ENCODE results near the gene CEP41.

Gene CEP41, protein sequence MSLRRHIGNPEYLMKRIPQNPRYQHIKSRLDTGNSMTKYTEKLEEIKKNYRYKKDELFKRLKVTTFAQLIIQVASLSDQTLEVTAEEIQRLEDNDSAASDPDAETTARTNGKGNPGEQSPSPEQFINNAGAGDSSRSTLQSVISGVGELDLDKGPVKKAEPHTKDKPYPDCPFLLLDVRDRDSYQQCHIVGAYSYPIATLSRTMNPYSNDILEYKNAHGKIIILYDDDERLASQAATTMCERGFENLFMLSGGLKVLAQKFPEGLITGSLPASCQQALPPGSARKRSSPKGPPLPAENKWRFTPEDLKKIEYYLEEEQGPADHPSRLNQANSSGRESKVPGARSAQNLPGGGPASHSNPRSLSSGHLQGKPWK

DNA sequence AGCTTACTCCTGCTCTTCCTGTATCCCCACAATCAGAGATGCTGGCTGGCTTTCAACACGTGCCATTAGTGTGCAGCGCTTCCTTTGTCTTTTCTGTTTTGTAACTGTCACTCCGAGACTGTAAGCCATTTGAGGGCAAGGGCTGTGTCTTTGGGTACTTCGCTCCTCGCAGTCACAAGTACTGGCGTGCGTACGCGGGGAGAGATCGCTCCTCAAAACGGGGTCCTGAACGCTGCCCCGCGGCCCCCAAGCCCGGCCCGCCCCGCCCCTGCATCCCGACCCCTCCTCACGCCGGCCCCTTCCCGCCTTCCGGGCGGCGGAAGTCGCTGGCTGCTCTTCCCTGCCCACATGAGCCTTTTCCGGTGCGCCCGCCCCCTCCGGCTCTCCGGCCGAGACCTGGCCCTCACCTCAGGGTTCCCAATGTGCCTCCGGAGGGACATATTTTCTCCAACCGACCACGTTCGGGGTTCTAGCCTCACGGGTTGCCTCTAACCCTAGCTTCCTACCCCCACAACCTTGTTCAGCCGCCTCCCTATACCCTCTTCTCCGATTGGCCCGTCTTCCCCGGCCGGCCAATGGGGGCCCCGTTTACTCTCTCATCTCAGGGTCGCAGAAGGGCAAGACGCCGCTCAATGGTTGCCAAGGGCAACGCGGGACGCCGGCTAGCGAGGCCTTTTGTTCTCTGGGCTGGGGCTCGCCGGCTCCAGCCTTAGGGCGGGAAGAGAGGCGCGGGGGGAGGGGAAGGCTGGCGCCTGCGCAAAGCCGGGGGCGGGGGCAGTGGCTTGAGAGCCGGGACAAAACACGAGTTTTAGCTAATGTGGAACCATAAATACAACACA lies at the start of gene CEP41:
Gene CEP41 (minus strand): TSS at position 490 of the 839 bp plus-strand sequence. CDS start 50 bp downstream, at position 440.
- peak; percentile 78 to 87 for DNase-seq

DNA sequence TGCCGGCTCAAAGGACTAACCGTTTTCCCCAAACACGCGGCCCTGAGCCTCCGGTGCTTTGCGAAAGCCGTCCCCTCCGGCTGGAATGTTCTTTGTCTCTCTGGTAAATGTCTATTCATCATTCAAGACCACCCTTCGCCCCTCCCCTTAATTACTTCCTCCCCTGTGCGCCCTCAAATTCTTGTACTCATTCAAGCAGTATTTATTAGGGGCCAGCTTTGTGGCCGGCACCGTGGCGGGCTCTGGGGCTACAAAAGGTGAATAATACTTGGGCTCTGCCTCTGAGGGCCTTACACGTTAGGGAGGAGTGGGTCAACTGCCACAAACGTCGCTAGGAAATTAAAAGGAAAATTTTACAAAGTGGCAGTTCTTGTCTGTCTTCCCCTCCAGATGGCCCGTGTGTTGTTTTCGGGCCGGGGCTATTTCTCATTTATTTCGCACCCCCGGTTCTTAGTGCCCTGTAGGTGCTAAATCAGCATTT lies 49.5 kb upstream of the CEP41 start:
- no peak for DNase-seq

DNA sequence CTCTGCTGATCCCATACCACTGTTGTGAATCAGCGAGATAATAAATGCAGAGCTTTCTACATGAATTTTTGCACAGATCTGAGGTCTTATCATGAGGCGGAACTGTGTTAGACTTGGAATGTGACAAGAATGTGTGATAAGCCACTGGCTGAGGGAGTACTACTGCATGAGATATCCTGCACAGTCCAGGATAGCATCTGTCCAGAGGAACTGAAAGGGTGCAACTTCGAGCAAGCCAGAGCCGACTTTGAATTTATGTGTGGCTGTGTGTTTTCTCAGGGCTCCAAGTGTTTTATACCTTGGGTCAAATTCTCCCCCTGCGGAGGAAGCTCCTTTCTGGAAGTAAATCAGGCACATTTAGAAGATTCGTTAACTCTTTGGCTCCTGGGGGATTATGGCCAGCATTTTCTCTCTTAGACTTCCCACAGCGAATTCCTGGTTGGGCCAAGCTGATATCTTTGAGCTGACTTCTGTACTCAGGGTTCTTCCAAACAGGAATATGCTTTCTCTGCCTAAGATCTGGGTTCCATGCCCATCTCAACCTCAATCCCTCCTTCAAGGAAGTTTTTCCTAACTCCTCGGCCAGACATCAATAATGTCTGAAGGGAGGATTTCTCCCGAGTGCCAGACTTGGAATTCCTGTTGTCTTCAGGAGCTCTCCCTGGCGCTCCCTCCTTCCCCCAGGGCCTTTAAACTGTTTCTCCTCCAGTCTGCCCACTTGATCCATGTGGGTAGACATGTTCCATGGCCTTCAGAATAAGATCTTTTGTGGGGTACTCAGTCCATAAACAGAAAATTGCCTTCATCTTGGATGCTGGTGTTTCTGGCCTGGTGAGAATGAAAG lies 48.5 kb upstream of the CEP41 start:
- DNase-seq = no peak

DNA sequence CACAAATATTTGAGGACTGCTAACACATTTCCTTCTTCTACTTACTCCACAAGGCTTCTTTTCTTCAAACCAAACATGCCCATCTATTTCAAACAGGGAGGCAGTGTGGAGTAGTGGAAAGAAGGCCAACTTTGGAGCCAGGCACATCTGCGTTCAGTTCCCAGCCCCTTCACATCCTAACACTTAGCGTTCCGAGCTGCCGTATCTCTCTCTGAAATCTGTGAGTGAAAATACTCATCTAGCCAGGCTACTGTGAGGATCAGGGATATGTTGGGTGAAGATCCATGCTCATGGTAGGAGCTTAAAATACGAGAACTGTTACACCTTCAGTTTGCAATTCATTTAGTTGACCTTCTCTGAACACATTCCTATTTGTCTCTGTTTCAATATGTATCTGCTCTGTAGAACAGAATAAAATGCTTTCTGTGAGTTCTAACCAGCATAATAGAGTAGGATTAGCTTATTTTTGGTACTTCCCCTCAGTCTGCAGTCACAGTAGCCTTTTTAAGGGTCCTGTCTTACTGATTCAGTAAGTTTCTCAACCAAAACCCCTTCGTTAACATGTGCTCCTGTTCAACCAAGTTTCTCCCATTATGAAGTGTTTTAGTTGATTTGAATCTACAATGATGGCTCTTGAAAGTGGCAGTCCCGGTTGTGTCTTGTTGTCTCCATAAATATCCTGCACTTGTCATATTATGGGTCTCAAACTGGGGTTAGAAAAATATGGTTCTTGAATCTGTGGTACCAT lies 47.8 kb upstream of the CEP41 start:
- DNase-seq = no peak

DNA sequence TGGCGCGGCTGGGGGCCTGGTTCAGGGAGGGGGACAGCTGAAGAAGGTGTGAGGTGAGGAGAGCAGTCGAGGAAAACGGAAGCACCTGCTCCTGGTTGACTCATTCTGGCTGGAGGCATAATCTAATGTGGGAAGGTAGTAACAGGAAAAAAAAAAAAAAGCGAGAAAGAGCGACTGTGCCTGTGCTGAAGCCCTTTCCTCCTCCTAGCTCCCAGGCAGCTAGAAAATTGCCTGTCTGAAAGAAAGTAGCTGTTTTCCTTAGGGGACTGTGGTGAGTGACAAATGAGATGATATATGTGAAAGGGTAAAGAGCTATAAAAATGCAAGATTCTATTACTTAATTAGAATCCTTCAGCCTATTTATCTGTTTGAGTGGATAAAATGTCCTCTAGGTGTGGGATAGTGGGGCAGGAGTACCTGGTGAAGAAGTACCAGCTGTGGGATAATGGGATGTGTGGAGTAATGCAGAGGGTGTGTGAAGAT lies 46.2 kb upstream of the CEP41 start:
- DNase-seq = no peak

DNA sequence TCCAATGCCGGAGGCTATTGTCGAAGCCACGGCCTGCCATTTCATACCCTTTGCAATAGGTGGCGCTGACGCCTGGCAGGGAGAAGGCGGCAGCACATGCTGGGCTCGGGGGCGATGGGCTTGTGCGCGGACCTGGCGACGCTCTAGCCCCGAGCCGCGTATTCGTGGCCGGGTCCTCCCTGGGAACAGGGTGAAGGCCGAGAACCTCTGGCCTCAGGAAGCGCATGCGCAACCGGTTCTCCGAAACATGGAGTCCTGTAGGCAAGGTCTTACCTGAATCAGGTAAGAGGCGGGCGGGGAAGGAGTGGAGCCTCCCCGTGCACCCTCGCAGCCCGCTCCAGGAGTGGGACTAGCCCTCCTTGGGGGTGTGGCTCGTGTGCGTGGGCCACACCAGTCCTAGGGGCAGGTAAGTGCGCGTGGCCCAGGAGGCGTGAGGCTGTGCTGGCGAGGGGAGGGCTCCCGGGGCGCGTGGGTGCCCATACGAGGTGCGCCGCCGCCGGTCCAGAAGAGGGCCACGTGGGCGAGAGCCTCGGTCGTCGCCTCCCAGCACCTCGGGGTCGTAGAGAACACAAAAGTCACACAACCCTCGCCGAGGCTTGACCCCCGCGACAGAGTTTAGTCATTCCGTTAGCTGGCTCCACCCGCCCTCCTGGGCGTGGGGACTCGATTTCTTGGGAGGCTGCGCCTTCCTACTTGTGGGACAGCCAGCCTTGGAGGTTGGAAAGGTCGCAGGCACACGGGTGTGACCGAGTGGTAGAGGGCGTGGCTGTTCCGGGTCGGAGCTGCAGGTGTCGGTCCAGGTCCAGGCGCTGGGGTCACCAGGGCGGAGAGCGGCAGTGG lies 45.5 kb upstream of the CEP41 start:
- DNase-seq = peak in 1 of 2 experiments; percentile 16

DNA sequence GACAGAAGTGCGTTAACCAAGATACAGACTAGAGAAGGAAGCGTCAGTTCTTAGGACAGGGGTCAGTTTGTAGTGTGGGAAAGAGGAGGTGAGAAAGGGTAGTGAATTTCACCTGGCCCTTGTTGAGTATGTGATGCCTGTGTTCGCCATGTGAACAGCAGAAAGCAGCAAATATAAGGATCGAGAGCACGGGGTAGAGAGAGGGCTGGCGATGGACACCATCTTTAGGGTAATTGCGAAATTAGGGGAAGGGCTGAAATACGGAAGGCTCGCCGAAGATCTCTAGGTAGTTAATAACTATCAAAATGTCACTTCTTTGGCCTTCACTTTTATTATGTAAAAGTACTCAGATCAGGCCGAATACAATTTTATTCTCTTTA lies 44.9 kb upstream of the CEP41 start:
- DNase-seq = no peak

DNA sequence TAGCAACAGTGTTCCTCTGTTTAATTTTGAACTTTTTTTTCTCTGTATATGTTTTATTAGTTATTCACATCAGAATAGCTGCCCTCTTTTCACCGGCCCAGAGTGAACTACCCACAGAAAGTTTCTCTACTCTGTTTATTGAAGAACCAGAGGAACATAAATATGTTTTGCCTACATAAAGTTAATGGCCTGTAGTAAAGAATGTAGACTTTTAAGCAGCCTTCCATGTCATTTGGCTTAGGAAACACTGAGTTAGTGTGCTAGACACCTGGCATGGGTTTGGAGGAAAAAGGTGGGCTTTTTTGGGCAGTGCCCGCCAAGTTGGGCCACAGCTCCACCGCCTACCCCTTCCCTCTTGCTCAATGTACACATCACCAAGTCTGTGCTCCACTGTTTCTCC lies 42.2 kb upstream of the CEP41 start:
- no peak for DNase-seq

DNA sequence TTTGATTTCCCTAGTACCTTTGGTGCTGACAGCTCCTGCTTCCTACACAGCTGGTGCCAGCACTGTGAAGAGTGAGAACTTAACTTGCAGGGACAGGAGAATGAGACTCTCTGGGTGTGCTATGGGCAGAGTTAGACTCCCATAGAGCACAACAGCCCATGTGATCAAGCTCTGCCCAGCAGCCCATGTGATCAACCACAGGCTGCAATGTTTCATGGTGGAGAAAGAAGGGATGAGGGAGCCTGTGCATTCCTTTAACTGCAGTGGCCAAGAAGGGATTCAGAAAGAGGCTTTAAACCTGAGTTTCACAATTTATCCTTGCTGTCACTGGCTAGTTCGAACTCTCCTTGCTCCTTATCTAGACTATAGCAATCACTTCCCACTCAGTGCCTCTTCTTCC lies 41.1 kb upstream of the CEP41 start:
- no peak for DNase-seq

DNA sequence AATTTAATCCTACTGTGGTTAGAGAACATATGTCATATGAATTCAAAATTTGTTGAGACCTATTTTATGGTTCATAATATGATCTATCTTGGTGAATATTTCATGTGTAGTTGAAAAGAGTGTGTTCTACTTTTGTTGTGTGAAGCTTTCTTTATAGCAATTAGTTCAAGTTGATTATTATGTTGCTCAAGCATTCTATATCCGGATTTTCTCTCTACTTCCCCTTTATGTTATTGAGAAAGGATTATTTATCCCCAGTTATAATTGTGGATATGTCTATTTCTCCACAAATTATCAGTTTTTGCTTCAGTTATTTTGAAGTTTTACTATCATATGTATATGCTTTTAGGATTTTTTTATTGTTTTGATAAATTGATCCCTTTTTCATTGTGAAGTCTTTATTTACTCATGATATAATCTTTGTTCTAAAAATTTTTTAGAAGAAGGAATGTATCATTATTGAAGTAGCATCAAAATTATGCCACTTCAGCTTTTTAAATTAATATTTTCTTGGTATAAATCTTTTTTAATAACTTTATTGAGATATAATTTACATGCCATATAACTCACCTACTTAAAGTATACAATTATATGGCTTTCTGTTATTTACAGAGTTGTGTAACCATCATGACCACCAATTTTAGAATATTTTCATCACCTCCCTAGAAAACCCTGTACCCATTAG lies 39.0 kb upstream of the CEP41 start:
- no peak for DNase-seq

DNA sequence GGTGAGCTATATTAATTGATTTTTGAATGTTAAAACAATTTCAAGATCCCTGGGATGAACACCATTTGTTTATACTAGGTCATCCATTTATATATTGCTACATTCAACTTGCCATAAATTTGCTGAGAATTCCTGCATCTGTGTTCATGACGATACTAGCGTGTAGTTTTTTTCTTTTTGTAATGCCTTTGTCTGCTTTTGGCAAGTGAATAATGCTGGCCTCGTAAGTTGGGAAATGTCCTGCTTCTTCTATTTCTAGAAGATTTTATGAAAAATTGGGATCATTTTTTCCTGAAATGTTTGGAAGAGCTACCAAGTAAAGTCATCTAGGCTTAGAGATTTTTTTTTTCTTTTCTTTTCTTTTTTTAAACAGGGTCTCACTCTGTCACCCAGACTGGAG lies 38.2 kb upstream of the CEP41 start:
- DNase-seq = no peak

DNA sequence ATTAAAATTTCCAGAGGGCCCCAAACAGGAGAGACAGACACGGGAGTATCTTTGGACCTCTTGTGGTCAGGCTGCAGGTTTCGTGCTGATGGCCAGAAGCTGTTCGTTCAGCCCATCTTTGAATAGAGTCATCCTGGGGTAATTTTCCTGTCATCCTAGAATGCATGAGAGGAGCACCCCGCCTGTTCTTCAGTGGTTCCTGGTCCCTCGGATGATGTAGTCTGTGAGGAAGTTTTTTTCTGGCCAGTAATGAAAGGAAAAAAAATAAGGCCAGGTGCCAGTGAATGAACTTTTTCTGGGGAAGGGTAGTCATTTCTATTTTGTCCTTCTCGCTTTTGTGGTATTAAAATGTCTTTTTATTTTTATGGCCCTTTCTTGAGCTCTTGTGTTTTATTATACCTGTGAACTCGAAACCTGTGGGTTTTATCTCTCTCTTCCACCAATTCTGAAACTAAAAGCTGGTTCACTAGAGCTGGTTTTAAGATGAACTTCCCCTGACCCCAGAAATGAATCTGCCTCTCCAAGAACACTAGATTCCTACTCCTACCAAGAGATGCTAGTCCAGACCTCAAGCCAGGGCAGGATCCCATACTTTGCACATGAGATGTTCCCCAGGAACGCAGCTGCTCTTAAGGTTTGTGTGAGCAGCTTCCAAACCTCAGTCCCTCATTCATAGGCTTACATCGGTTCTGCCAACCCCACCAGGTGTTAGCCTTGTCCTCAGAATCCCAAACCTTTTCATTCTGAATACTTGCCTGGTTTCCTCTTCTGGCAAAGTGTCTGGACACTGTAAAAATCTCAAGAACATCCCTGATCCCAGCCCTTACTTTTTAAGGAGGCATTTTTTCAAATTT lies 35.7 kb upstream of the CEP41 start:
- DNase-seq = no peak

DNA sequence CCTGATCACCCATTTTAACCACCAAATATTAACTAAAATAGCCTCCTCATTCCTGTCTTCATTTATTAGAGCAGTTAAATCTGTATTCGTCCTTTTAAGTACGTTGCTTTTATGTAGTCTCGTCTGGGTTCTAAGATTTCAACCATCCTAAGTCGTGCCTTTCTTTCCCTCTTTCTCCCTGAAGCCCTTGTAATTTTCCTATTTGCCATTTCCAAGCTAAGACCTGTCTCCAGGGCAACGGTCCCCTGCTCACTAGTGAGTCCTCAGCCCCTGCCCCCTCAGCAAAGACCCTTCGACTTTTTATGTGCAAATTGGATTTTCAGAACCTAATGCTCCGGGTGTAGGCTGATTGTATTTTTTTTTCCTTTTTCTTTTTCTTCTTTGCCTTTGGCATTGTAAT lies 35.0 kb upstream of the CEP41 start:
- DNase-seq = no peak

DNA sequence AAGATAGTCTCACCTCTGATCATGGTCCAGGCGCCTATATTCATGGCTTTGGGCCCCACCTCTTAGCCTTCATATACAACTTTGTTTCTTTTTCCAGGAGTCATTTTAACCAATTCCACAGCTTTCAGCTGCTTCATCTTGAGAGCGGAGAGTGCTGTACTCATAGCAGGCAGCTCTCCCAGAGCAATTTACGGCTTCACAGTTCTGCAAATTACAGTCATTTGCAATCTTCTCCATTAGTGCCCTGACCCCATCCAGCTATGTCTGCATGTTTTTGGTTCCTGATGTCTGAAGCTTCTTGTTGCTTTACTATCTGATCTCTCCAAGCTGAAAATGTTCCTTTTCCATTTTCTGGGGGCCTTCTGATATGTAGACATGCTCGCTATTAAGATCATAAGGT lies 33.1 kb upstream of the CEP41 start:
- no peak for DNase-seq

DNA sequence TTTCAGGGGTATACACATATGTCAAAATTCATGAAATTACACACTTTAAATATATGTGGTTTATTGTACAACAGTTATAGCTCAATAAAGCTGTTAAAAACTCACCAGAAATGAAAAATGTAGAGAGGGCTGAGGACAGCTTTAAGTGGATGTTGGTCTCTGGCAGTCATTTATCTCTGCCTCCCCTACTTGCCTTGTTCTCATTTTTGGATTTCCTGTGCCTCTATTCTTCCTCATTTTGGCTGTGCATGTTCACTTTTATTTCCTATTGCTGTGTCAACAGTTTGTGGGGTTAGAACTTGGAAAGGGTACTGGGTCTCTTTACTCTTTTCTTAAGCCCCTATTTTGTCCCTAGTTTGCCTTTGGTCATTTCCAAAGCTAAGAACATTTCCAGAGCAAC lies 32.5 kb upstream of the CEP41 start:
- DNase-seq = no peak

DNA sequence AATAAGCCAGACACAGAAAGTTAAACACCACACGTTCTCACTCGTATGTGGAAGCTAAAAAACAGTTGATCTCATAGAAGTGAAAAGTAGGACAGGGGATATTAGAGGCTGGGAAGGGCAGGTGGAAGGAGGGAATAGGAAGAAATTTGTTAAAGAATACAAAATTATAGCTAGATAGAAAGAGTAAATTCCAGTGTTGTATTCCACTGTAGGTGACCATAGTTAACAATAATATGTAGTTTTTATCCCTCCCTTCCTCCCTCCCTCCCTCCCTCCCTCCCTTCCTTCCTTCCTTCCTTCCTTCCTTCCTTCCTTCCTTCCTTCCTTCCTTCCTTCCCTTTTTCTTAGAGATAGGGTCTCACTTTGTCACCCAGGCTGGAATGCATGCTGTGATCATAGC lies 31.2 kb upstream of the CEP41 start:
- no peak for DNase-seq

DNA sequence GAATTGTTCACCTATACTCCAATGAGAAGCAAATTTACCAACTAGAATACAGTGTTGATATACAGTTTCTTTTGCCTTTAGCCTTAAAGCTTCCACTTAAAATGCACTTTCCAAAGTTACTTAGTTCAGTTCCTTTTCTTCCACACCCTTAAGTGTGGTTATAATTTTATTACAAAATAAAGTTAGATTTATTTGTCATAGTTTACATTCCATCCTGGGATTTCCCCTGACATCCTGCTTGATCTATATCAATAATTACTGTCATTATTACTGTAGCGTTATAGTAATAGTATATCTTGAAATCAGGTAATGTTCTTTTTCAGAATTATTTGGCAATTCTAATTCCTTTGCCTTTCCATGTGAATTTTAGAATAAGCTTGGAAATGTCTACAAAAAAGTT lies 27.8 kb upstream of the CEP41 start:
- no peak for DNase-seq

DNA sequence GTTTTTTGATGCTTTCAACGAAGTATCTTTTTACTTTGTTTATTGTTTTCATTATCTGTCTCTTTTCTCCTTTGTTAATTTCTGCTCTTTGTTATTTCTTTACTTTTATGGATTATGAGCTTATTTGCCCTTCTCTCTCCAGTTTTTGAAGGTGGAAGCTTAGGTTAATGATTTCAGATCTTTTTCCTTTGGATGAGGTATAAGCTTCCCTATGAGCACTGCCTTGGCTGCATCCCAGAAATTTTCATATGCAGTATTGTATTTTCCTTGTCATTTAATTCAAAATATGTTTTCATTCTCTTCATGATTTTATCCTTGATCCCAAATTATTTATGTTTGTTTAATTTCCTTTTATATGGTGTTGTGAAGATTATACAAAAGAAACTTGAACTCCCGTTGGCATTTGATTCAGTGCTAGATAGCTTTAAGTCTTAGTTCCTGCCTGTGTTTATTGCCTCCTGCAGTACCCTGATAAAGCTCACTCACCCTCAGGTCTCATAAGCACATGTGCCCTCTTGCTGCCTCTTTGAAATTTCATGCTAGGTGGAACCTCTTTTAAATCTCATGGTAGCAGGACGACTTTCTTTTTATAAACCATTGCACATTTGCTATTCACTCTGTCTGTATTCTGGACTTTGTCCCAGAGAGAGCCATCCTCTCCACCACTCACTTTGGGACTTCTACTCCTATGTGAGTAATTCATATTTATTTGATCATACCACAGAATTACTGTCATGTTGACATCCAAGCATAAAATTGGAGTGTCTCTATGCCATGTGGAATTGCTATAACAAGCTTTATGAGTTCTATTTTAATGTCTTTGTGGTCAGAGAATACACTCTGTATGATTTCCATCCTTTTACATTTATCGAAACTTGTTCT lies 23.0 kb upstream of the CEP41 start:
- no peak for DNase-seq

DNA sequence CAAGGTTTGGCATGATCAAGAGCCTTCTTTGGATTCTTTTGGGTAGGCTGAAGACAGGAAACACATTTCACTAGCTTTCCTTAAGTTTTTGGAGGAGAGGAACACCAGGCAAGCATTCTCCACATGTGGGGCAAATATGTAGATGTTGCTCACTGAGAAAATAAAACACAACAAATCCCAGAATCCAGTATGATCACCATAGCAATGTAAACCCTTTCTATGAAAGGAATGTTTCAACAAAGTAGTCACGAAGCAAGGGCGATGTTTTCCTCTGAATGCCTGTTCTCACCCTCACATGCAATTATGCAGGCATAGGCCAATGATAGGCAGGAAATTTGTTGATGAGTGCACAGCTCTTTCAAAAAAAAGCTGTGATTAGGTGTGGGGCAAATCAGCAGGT lies 20.5 kb upstream of the CEP41 start:
- no peak for DNase-seq
